CD4-positive, alpha-beta T cell treated with Interleukin-12 subunit alpha and Interleukin-12 subunit beta, for 1 hour (primary cell): ENCODE measurements around the gene MED25.
"Not testable (repeated sequence)": the region's sequence is repeated elsewhere in the genome, so short reads cannot be mapped to it uniquely, and the experiment has no call there.

ENCODE experiments used
- DNase-seq: peaks from one replicate; pipeline ENCODE4 v3.0.0-alpha.2; 2020

Gene MED25

DNA sequence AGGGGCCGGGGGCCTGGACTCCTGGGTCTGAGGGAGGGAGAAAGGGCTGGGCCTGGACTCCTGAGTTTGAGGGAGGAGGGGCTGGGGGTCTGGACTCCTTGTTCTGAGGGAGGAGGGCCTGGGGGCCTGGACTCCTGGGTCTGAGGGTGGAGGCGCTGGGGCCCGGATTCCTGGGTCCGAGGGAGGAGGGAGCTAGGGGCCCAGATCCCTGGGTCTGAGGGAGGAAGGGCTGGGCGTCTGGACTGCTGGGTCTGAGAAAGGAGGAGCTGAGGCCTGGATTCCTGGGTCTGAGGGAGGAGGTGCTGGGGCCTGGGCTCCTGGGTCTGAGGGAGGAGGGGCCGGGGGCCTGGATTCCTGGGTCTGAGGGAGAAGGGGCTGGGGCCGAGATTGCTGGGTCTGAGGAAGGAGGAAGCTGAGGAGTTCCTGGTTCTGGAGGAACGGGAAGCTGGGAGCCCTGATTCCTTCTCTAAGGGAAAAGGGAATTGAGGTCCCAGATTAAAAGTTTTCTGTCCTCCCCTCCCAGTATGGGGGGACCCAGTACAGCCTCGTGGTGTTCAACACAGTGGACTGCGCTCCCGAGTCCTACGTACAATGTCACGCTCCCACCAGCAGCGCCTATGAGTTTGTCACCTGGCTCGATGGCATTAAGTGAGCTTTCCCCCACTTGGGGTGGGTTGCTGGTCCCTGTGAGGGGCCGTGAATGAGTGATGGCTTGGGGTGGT lies 721 bp downstream of the MED25 start:
- DNase-seq = no peak

DNA sequence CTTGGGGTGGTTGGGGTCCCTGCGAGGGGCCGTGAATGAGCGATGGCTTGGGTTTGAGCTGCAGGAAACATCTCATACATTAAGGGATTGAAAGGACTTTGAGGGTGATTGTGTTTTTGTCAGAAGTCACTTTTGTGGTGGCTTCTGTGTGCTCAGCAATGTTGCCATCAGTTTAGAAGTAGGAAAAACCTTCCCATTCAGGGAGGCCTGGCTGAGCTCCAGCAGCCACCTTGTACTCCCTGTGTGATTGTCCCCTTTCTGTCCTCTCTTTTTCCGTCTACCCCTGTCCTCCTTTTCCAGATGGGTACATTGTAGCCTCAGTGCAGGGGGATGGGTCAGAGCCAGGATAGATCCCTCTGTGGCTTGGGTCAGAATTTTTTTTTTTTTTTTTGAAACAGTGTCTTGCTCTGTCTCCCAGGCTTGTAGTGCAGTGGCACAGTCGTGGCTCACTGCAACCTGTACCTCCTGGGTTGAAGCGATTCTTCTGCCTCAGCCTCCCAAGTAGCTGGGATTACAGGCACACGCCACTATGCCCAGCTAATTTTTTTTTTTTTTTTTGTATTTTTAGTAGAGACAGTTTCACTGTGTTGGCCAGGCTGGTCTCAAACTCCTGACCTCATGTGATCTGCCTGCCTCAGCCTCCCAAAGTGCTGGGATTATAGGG lies 1.5 kb downstream of the MED25 start:
- not testable (repeated sequence) for DNase-seq

DNA sequence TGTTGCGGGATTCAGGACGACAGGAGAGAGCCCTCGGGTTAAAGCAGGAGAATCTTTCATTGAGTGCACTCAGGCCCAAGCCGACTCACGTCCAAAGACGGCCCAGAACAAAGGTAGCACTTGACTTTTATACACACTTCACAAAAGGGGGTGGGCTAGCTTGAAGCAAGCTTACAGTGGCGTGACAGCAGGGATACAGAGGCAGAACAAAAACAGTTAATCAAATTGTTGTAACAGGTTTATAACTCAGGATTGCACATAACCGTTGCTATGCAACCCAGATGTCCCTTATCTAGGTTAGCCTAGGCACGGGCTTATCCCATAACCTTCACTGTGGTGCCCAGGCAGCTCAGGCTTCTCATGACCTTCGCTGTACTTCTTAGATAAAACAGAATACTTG lies 2.0 kb downstream of the MED25 start:
- no peak for DNase-seq

DNA sequence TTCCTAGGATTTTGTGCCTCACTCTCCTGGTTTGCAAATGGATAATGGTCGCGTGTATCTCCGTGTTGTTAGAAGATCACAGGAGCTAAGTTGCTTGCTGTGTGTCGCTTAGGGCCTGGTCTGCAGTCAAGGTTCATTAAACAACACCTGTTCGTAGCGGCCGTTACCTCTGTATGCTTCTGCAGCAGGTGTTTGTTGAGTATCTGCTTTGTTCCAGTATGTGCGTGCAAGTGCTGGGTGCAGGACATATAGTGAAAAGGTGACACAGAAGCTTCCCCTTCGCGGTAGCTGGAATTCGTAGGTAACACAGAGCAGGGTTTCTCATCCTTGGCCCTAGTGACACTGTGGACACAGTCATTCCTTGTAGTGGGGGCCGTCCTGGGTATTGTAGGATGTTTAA lies 5.4 kb downstream of the MED25 start:
- DNase-seq = no peak

DNA sequence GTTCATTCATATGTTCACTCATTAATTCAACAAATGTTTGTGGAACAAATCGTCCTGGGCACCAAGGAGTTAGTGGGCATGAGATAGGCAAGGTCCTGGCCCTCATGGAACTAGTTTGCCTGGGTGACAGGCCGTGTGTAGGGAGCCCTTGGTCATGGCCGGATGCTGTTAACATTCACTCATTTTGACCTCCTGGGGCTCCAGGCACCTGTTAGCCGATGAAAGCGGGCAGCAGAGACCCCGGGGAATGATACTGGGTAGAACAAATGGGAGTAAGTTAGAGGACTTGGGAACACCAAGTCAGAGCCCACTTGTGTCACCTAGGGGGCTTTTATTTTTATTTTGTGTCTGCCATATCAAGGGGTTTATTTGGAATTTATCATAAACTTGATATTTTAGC lies 6.6 kb downstream of the MED25 start:
- DNase-seq = no peak

DNA sequence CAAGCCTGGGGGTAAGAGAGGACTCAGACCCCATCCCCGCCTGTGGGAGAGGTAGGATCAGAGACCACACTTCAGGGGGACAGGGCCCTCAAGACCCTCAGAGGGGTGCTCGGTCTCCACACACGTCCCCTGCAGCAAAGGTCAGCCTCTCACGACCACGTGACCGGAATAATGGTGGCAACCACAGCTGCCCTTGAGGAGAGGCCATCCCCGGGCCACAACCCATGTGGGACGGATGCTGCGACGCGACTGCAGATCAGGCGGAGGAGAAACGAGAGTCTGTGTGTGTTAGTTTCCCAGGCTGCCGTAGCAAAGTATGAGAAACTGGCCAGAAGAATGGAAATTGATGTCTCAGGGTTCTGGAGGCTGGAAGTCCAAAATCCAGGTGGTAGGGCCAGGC lies 8.9 kb downstream of the MED25 start:
- DNase-seq = no peak

DNA sequence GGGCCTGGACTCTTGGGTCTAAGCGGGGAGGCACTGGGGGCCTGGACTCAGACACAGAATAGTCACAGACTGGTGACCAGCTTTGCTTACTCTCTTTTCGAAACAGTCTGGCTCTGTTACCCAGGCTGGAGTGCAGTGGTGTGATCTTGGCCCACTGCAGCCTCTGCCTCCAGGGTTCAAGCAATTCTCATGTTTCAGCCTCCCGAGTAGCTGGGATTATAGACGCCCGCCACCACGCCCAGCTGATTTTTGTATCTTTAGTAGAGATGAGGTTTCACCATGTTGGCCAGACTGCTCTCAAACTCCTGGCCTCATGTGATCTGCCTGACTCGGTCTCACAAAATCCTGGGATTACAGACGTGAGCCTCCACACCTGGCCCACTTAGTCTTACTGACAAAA lies 11.1 kb downstream of the MED25 start:
- no peak for DNase-seq

DNA sequence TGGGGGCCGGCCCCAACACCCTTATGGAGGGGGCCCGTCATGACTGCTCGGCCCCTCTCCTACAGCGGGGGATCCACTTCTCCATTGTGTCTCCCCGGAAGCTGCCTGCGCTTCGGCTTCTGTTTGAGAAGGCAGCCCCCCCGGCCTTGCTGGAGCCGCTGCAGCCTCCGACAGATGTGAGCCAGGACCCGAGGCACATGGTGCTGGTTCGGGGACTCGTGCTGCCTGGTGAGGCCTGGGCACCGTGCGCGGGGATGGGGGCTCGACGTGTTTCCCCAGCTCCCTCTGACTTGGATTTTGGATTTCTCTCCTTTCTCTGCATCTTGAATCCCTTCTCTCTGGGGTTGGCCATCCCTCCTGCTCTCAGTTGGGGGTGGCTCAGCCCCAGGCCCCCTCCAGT lies 11.6 kb downstream of the MED25 start:
- no peak for DNase-seq

DNA sequence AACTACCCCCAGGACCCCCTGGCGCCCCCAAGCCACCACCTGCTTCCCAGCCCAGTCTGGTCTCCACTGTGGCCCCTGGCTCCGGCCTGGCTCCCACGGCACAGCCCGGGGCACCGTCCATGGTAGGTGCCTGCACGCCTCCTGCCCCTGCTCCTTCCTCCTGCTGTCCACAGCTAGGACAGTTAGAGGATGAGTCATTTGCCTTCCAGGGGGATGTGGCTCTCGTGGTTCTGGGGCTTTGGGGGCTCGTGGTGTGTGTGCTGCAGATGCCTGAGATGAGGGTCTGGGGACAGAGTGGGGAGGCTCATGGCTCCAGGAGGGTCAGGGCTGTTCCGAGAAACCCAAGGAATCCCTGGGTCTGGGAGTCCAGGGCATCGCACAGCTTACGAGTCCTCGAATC lies 12.7 kb downstream of the MED25 start:
- DNase-seq = no peak

DNA sequence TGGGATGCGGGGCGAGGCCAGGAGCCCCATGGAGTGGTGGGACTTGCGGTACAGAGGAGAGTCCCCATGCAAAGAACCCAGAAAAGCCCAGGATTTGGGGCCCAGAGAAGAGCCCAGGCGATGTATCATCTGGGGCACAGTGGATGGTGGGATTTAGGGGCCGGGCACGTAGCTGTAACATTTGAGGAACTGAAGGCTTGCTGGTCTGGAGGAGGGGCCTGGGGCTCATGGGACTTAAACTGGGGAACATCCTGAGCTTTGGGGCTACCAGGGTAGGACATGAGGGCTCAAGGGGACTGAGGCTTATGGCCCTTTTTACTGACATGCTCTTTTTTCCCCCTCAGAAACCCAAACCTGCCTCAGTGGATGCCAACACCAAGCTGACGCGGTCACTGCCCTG lies 13.5 kb downstream of the MED25 start:
- DNase-seq = no peak

DNA sequence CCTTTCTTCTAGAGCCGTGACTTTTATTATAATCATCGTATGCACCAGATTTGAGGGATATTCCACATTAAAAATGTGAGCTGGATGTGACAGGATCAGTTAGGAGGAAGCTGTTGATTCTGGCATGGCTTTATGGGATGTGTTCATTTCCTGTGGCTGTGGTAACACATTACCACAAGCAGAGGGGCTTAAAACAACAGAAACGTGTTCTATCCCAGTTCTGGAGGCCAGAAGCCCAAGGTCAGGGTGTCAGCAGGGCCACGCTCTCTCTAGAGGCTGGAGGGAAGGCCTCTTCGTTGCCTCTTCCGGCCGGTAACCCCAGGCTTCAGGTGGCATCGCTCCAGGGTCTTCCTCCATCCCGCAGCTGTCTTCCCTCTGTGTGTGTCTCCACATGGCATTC lies 14.5 kb downstream of the MED25 start:
- no peak for DNase-seq

DNA sequence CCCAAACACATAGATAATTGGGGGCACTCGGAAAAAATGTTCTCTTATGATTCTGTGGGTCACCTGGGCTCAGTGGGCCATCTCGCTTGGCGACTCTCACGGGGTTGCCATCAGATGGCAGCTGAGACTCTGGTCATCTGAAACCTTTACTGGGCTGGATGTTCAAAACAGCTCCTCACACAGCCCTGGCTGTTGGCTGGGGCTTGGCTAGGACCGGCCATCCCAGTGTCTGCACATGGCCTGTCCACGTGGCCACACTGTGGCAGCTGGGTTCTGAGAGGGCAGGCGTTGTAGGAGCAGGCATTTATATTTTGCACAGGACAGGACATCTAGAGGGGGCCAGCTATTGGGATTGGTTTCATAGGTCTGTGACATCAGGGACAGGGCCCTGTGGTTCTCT lies 15.5 kb downstream of the MED25 start:
- DNase-seq = no peak

DNA sequence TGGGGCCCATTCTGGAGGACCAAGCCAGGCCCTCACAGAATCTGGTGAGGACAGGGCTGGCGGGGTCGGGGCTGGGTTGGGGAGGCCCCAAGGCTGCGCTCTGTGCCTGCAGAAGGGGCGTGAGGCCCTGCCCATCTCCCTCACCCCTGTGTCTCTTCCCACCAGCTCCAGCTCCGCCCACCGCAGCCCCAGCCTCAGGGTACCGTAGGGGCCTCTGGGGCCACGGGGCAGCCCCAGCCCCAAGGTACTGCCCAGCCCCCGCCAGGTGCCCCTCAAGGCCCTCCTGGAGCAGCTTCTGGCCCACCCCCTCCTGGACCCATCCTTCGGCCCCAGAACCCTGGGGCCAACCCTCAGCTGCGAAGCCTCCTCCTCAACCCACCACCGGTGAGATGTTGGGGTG lies 17.5 kb downstream of the MED25 start:
- no peak for DNase-seq

DNA sequence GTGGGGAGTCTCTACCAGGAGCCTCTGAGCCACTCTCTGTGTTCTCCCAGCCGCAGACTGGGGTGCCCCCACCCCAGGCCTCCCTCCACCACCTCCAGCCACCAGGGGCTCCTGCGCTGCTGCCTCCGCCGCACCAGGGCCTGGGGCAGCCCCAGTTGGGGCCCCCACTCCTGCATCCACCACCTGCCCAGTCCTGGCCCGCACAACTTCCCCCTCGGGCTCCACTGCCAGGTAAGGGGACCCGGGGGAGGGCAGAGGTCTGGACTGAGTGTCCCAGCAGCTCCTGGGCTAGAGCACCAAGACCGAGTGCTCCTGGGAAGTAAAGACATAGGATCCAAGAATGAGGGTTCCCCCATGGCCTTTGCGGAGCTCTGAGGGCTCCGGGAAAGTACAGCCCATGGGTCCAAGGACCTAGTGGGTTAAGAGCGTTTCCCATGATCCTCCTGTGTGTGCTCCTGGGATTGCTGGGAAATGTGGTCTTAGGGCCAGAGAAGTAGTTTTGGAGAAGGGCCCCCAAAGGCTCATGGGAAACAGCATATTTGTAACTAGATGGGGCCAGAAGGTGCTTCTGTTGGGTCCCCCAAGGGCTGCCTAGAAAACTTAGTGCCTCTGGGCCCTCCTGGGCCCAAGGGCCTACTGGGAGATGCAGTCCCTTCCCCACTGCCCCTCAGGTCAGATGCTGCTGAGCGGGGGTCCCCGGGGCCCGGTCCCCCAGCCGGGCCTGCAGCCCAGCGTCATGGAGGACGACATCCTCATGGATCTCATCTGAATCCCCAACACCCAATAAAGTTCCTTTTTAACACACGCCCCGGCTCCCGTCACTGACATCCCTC lies 18.3 kb downstream of the MED25 start:
- no peak for DNase-seq

DNA sequence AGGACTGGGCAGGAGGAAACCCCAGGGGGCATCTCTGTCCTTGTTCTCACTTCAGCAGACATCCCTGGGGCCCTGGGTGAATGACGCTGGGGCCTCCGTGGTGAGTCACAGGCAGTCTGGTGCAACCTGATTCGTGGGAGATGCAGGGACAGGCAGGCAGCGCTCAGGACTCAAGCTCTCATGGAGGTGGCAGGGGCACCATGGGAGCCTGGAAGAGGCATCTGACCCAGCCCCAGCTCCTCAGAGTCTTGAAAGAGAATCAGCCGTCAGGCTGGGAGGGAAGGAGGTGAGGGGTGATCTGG lies 18.9 kb downstream of the MED25 start:
- no peak for DNase-seq

DNA sequence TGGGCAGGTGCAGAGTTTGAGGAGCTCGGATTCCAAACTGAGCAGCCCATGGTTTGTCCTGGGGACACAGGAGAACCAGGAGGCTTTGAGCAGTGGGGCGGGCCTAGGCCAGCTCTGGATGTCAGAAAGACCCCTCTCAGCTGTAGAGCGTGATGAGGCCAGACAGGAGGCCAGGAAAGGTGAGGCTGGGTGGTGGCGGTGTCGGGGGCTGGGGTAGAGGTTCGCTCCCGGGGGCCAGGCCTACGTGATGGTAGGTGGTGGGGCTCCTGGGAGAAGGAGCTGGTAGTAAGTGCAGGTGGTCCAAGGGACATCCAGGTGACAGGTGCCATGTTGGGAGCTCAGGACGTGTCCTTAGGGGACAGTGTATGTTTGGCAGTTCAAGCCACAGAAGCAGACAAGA lies 19.3 kb downstream of the MED25 start:
- DNase-seq = no peak

DNA sequence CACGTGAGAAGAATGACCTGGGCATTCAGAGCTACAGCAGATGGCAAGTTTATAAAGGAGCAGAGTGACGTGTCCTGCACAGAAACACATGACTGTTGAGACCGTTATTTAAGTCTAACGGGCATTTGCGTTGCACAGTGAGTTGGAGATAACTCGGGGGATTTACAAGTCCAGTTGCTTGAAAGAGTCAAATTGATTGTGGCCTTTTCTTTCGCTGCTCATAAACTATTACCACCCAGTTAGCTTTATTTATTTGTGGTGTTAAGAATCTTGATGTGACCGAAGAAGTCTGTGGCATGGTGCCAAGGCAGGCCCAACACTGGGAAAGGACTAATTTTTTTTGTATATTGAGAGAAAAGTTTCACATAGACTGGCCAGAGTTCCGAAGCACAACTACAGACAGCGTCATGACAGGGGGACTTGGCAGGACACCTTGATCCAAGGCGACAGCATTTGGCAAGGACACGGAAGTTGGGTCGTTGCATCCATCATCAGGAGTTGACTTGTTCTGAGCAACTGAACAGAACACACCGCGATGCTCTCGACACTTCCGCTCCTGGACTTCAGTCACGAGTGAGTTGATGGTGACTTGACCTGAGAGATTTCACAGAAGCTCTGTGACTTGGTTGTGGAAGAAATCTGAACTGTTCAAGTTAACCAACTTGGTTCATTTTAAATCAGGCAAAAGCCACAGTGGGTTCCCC lies 20.9 kb downstream of the MED25 start:
- no peak for DNase-seq

DNA sequence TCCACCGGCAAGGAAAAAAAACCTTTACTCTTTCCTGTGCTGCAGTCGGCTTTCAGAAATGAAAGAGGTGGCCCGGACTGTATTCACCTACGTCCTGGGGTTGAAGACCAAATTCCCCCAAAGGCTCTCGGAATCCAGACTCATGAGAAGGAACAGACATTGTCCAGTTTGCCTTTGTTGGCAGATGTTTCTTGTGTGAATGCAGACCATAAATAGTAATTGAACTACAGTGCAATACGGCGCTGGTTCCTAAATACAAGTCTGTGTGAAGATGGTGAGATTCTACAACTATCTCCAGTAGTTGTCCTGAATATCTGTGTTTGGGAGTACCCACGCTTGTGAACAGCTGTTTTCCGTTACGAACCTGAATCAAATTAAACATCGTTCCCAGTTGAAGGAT lies 21.6 kb downstream of the MED25 start:
- no peak for DNase-seq

DNA sequence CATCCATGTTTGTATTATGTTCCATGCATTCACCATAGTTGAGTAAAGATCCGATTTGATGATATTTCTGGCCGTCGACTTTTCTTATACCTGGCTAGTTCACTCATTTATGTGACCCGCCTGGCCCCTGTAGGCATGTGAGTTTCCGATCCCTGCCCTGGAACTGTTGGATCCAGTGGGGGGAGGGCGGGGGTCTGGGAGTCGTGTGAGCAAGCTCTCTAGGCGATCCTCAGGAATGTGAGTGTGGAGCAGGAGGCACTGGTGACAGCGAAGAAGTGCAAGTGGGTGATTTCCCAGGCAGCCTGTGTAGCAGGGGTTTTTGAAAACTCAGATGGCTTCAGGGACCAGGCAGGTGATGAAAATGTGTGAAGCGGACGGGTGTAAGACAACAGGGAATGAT lies 22.2 kb downstream of the MED25 start:
- no peak for DNase-seq

DNA sequence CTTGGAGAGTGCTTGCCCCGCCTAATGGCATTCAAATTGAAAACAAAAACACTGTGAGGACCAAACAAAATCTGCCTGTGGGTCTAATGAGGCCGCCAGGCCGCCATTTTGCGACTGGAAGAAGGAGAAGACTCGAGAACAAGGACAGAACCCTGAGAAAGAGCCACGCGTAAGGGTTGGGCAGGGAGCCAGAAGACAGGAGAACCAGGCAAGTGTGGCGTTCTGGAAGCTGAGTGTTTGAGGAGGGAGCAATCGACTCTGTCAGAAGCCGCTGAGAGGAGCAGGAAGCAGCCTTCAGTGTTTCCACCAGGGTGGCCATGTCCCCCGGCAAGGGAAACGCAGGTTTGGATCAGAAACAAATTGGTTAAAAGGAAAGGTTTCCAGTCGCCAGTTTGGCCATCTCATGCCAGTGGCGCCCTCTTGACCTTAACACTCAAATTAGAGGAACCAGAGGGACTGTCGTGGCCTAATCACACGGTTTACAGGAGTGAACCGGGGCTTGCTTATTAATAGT lies 22.7 kb downstream of the MED25 start:
- DNase-seq = no peak

DNA sequence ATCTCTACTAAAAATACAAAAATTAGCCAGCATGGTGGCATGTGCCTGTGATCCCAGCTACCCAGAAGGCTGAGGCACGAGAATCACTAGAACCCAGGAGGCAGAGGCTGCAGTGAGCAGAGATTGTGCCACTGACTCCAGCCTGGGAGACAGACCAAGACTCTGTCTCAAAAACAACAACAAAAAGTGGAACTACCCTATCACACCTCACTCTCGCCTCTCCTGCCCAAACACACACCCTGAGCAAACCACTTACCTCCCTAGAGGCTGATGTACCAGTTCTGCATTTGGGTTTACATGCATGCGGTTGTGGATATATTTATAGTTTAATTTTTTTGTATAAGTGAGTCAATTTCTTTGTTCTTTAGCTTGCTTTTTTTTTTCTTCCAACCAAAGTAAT lies 25.2 kb downstream of the MED25 start:
- DNase-seq = no peak

DNA sequence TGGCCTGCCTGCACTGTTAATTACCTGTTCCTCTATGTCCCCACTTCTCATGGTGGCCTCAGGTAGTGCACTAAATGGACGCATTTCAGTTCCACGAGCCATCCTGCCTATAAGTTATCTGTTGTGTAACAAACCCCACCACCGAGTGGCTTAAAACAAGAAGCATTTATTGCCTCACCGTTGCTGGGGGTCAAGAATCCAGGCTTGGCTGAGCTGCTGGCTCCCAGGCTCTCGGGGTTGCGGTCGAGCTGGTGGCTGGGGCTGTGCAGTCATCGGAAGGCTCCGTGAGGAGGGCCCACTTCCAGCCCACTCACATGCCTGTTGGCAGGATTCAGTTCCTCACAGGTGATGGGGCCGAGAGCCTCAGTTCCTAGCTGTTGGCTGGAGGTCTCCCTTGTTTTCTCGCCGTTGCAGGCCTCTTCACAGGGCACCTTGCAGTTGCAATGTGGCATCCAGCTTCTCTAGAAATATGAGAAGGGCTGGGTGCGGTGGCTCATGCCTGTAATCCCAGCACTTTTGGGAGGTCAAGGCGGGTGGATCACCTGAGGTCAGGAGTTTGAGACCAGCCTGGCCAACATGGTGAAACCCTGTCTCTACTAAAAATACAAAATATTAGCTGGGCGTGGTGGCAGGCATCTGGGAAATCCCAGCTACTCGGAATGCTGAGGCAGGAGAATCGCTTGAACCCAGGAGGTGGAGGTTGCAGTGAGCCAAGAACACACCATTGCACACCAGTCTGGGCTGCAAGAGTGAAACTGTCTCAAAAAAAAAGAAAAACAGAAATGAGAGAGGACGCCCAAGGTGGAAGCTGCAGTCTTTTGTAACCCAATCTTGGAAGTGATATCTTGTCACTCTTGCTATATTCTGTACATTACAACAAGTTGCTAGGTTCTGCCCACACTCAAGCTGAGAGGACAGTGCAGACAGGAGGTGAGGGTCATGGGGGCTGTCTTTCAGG lies 26.3 kb downstream of the MED25 start:
- DNase-seq = no peak
